ENCODE results near the gene SIX5.
"Not testable (repeated sequence)": the region's sequence is repeated elsewhere in the genome, so short reads cannot be mapped to it uniquely, and the experiment has no call there.

SIX5 gene

GRCh38 chr19:45804959-45805230 is 35.8 kb upstream of the SIX5 start:
- Histone ChIP-seq H3K36me3 (replicated peaks; ENCODE audit: low read depth, low read length) (no peaks in the 10 kb centered on the region), H3K27me3 (ENCODE audit: low read depth, low read length) (no peaks in the 10 kb centered on the region; the same call in 1 of the 2 replicates), H3K9me3 (ENCODE audit: insufficient read depth, low read length) (no peaks in the 10 kb centered on the region), H3K4me2 (ENCODE audit: low read length) (no peak overlapping the region), H3K4me3 (ENCODE audit: low read length) (no peak overlapping the region), H3K4me1 (ENCODE audit: low read length) (peaks cover 24% of the 10 kb centered on the region), H4K20me1 (ENCODE audit: insufficient read depth, low read length) (no peaks in the 10 kb centered on the region), H2AFZ (ENCODE audit: low read depth, low read length) (no peak overlapping the region), H3K79me2 (ENCODE audit: low read length) (no peaks in the 10 kb centered on the region), H3K27ac (ENCODE audit: low read length) (no peak overlapping the region), H3K9ac (ENCODE audit: low read length) (no peak overlapping the region)
- no peak for TF ChIP-seq EZH2phosphoT487 (IDR thresholded peaks at IDR 0.05; ENCODE audit: low read depth)
- no peak for TF ChIP-seq CTCF (IDR thresholded peaks at IDR 0.05; ENCODE audit: low read depth, low read length)

GRCh38 chr19:45804140-45804958 is 35.3 kb upstream of the SIX5 start:
- Histone ChIP-seq H3K9me3 (ENCODE audit: insufficient read depth, low read length) (no peaks in the 10 kb centered on the region), H3K27me3 (ENCODE audit: low read depth, low read length) (no peaks in the 10 kb centered on the region; the same call in 1 of the 2 replicates), H3K79me2 (ENCODE audit: low read length) (no peaks in the 10 kb centered on the region), H2AFZ (ENCODE audit: low read depth, low read length) (no peak overlapping the region), H3K4me2 (ENCODE audit: low read length) (no peak overlapping the region), H3K36me3 (replicated peaks; ENCODE audit: low read depth, low read length) (no peaks in the 10 kb centered on the region), H3K27ac (ENCODE audit: low read length) (no peak overlapping the region), H3K4me1 (ENCODE audit: low read length) (peaks cover 22% of the 10 kb centered on the region), H4K20me1 (ENCODE audit: insufficient read depth, low read length) (no peaks in the 10 kb centered on the region), H3K4me3 (ENCODE audit: low read length) (no peak overlapping the region), H3K9ac (ENCODE audit: low read length) (no peak overlapping the region)
- TF ChIP-seq EZH2phosphoT487 (IDR thresholded peaks at IDR 0.05; ENCODE audit: low read depth) (no peak), CTCF (IDR thresholded peaks at IDR 0.05; ENCODE audit: low read depth, low read length) (no peak)

- Histone ChIP-seq H3K4me3 (ENCODE audit: low read length) (no peak overlapping the region), H3K27ac (ENCODE audit: low read length) (no peak overlapping the region), H3K9ac (ENCODE audit: low read length) (no peak overlapping the region), H3K79me2 (ENCODE audit: low read length) (no peaks in the 10 kb centered on the region), H2AFZ (ENCODE audit: low read depth, low read length) (0 out of 2 replicates have a peak overlapping the region, but pooled peaks have one; percentile 4), H4K20me1 (ENCODE audit: insufficient read depth, low read length) (no peaks in the 10 kb centered on the region), H3K9me3 (ENCODE audit: insufficient read depth, low read length) (no peaks in the 10 kb centered on the region), H3K27me3 (ENCODE audit: low read depth, low read length) (no peaks in the 10 kb centered on the region; the same call in 1 of the 2 replicates), H3K36me3 (replicated peaks; ENCODE audit: low read depth, low read length) (no peaks in the 10 kb centered on the region), H3K4me1 (ENCODE audit: low read length) (peaks cover 26% of the 10 kb centered on the region), H3K4me2 (ENCODE audit: low read length) (peak overlapping the region; percentile 23; the same call in 1 of the 2 replicates)
- TF ChIP-seq EZH2phosphoT487 (IDR thresholded peaks at IDR 0.05; ENCODE audit: low read depth) (no peak), CTCF (IDR thresholded peaks at IDR 0.05; ENCODE audit: low read depth, low read length) (no peak)
Measured at GRCh38 chr19:45801603-45802175, 32.6 kb upstream of the SIX5 start.

- H3K27ac ChIP-seq (ENCODE audit: low read length), result no peak overlapping the region
- no peak overlapping the region for H3K9ac ChIP-seq (ENCODE audit: low read length)
- H2AFZ ChIP-seq (ENCODE audit: low read depth, low read length), result no peak overlapping the region
- H3K4me2 ChIP-seq (ENCODE audit: low read length), result peak overlapping the region; percentile 33
- H4K20me1 ChIP-seq (ENCODE audit: insufficient read depth, low read length), result no peaks in the 10 kb centered on the region
- H3K4me1 ChIP-seq (ENCODE audit: low read length), result peaks cover 26% of the 10 kb centered on the region
- no peaks in the 10 kb centered on the region; the same call in 1 of the 2 replicates for H3K27me3 ChIP-seq (ENCODE audit: low read depth, low read length)
- no peaks in the 10 kb centered on the region for H3K36me3 ChIP-seq (replicated peaks; ENCODE audit: low read depth, low read length)
- H3K79me2 ChIP-seq (ENCODE audit: low read length), result no peaks in the 10 kb centered on the region
- no peaks in the 10 kb centered on the region for H3K9me3 ChIP-seq (ENCODE audit: insufficient read depth, low read length)
- TF ChIP-seq CTCF (IDR thresholded peaks at IDR 0.05; ENCODE audit: low read depth, low read length), result no peak
- TF ChIP-seq EZH2phosphoT487 (IDR thresholded peaks at IDR 0.05; ENCODE audit: low read depth), result no peak
- H3K4me3 ChIP-seq (ENCODE audit: low read length), result no peak overlapping the region
Measured at GRCh38 chr19:45800070-45800553, 31.1 kb upstream of the SIX5 start.

- H3K4me3 ChIP-seq (ENCODE audit: low read length); H3K27me3 ChIP-seq (ENCODE audit: low read depth, low read length); H3K9ac ChIP-seq (ENCODE audit: low read length); H4K20me1 ChIP-seq (ENCODE audit: insufficient read depth, low read length); H2AFZ ChIP-seq (ENCODE audit: low read depth, low read length); H3K36me3 ChIP-seq (replicated peaks; ENCODE audit: low read depth, low read length); H3K9me3 ChIP-seq (ENCODE audit: insufficient read depth, low read length); H3K27ac ChIP-seq (ENCODE audit: low read length); H3K79me2 ChIP-seq (ENCODE audit: low read length): not testable (repeated sequence)
- peaks cover 26% of the 10 kb centered on the region for H3K4me1 ChIP-seq (ENCODE audit: low read length)
- peak overlapping the region; percentile 70; the same call in 1 of the 2 replicates for H3K4me2 ChIP-seq (ENCODE audit: low read length)
Measured at GRCh38 chr19:45799541-45799940, 30.5 kb upstream of the SIX5 start.

Measured in OCI-LY3 (cell line).